Sigmoid colon (tissue), 7 donors: ENCODE measurements around the gene BBX. TPM values are rescaled to one million over a fixed set of nuclear protein-coding genes. Genes with fewer than 3 reads are reported as not detected.
A peak's percentile ranks its signal among the peaks of the same experiment; 100 is the strongest.

Experiments
- DNase-seq: peaks from one replicate; pipeline ENCODE4 v3.0.0-alpha.2; 2019
- H3K27ac ChIP-seq, 4 donors: fragments of 200-600 bp; sonication (generic); one replicate each; pipeline ENCODE4 v1.5.1; 2016 to 2019; ENCODE audit warnings: mild to moderate bottlenecking in 1 of 4
- H3K27me3 ChIP-seq, 3 donors: fragments of 200-600 bp; sonication (generic); one replicate each; pipeline ENCODE4 v1.5.1; 2019; ENCODE audit warnings: mild to moderate bottlenecking in 1 of 3
- H3K36me3 ChIP-seq, 4 donors: fragments of 200-600 bp; sonication (generic); one replicate each; pipeline ENCODE4 v1.5.1; 2016 to 2019
- H3K4me1 ChIP-seq, 4 donors: fragments of 200-600 bp; sonication (generic); one replicate each; pipeline ENCODE4 v1.5.1; 2017 to 2019
- H3K4me3 ChIP-seq, 4 donors: fragments of 200-600 bp; sonication (generic); one replicate each; pipeline ENCODE4 v1.5.1; 2017 to 2019; ENCODE audit warnings: mild to moderate bottlenecking in 2 of 4, moderate library complexity in 1 of 4
- H3K9me3 ChIP-seq, 4 donors: fragments of 200-600 bp in 3 of 4; sonication (generic) in 3 of 4; one replicate each; pipeline versions ENCODE4 v1.5.1 to v1.6.1; 2013 to 2019
- EP300 ChIP-seq, 4 donors: sonication (generic); formaldehyde crosslinking; IDR thresholded peaks; one replicate each; pipeline ENCODE4 v1.6.1; 2017; ENCODE audit warnings: antibody characterized with exemption in 4 of 4
- POLR2A ChIP-seq, 2 donors: fragments of 450-650 bp; IDR thresholded peaks; one replicate each; pipeline ENCODE4 v1.6.1; 2016; ENCODE audit warnings: antibody characterized with exemption in 2 of 2, mild to moderate bottlenecking in 2 of 2, moderate library complexity in 2 of 2
- POLR2AphosphoS5 ChIP-seq, 4 donors: sonication (generic); formaldehyde crosslinking; IDR thresholded peaks; one replicate each; pipeline ENCODE4 v1.6.1; 2017; ENCODE audit warnings: antibody characterized with exemption in 4 of 4
- WGBS, 2 donors: extraction: QIAGEN DNeasy Blood & Tissue Kit; methylation state at CpG; one replicate each; pipeline ENCODE4 v1.1.7; 2013; 5-methylcytosine and 5-hydroxymethylcytosine counted together
- intact Hi-C: fragments of 100-400 bp; cut with DNase I; formaldehyde crosslinking; loops from one replicate; pipeline ENCODE4 v1.15.1; 2023
- polyA plus RNA-seq, 3 donors: library from polyadenylated mRNA; stranded (reverse); fragments of 200-250 nt; gene quantifications; one replicate each; pipeline ENCODE4 v1.2.3, GENCODE V29; 2013
- total RNA-seq, 4 donors: library from RNA; depleted of rRNA; stranded (reverse); fragments of >200 nt; gene quantifications; one replicate each; pipeline ENCODE4 v1.1.0, GENCODE V29; 2016
- TF ChIP-seq, protein P1 (sequence below), 4 experiments: fragments of 450-650 bp in 3 of 4; fragments of 200-600 bp in 1 of 4; IDR thresholded peaks; one replicate each; pipeline ENCODE4 v1.5.1; 2016 to 2019; ENCODE audit warnings: antibody characterized with exemption in 4 of 4, mild to moderate bottlenecking in 3 of 4, moderate library complexity in 2 of 4
- donor health status: healthy with polysubstance abuse.
- donor health status: Bipolar disorder and iron deficiency.
- donor health status: healthy.

The BBX gene
- total and polyA plus RNA-seq, 7 donors = 3.0 to 93.3 (median 71.1) TPM

DNA sequence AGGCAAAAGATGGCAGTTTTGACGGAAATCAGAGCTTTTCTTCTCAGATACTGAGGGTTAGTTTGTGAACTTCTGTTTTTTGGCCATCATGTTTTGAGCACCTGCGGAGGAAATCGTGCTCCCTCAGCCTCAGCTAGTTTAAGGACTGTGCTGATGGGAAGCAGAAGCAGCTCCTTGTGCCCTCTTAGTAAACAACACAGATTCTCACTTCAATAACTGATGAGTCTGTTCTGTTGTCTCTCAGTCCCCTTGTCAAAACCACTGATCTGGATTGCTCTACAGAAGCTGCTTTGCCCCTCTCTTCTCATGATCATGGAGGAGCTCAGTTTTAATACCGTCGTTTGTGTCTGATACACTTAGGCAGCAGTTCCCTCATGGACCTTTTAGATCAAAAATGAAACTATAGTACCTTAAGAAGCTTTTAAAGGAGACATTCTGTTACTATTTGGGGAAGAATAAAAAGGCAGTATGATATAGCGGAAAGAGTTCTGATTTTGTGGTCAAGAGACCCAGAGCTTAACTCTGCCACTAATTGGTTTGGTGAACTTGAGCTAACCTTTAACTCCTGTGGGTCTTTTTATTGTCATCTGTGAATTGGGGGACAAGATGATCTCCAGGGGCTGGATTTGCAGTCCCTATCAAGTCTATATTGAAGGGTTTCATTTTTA lies 152.6 kb downstream of the BBX start:
- WGBS, 2 donors = 52 to 88% methylated on average over 6 of the region's 6 CpGs
- DNase-seq = no peak
- intact Hi-C loops = loop anchor here (5.0 to 10.0 kb wide), 5 partner anchors 67 to 438 kb away; no protein-coding TSS in a partner anchor
- no peaks in the 10 kb centered on the region for H3K36me3 ChIP-seq
- H3K27me3 ChIP-seq = no peaks in the 10 kb centered on the region
- TF ChIP-seq EP300 (IDR thresholded peaks at IDR 0.05) = no peak
- TF ChIP-seq POLR2A (IDR thresholded peaks at IDR 0.05) = no peak
- no peak for TF ChIP-seq POLR2AphosphoS5 (IDR thresholded peaks at IDR 0.05)
- TF ChIP-seq, protein P1, sequence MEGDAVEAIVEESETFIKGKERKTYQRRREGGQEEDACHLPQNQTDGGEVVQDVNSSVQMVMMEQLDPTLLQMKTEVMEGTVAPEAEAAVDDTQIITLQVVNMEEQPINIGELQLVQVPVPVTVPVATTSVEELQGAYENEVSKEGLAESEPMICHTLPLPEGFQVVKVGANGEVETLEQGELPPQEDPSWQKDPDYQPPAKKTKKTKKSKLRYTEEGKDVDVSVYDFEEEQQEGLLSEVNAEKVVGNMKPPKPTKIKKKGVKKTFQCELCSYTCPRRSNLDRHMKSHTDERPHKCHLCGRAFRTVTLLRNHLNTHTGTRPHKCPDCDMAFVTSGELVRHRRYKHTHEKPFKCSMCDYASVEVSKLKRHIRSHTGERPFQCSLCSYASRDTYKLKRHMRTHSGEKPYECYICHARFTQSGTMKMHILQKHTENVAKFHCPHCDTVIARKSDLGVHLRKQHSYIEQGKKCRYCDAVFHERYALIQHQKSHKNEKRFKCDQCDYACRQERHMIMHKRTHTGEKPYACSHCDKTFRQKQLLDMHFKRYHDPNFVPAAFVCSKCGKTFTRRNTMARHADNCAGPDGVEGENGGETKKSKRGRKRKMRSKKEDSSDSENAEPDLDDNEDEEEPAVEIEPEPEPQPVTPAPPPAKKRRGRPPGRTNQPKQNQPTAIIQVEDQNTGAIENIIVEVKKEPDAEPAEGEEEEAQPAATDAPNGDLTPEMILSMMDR (IDR thresholded peaks at IDR 0.05) = no peak
- peaks cover 0 to 43% (median 32%) of the 10 kb centered on the region in 4 donors for H3K4me1 ChIP-seq
- H3K9me3 ChIP-seq = no peaks in the 10 kb centered on the region
- peak overlapping the region in 3 of 4 donors; percentile 20 to 46 (median 31) for H3K27ac ChIP-seq
- no peak overlapping the region for H3K4me3 ChIP-seq

DNA sequence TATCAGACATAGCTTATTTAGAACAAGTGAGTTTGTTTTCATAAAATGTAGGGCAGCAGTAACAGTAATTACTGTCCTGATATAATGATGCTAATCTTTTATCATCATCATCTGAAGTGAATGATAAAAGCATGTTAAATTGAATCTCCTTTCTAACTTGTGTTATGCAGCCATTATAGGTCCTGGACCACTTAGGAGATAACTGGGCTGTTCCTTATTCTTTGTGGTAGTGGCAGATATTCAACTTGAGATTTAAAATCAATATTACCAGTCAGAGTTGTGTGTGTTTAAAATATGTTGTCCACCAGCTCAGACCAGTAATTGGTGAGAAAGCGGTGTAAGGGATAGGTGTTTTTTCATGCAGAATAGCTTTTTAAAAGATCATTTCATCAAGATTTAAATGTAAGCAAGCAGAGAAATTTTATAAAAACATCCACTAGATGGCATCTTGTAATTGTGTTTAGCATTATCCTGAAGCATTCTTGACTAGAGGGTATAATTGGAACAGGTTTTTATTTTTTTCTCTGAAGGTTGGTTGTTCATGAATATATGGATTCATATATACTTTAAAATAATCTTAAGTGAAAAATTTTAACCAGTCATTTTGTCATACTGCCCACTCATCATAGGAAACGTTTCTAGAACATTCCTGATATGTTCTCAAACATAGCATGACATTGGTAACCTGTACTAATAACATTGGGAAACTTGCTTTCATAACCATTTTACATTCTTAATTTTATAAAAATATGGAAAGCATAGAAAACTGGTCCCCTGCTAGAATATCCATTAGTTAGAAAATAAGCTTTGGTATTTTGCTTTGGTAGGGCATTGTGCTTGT lies 153.9 kb downstream of the BBX start:
- intact Hi-C loops = loop anchor here (5.0 to 10.0 kb wide), 5 partner anchors 66 to 439 kb away; no protein-coding TSS in a partner anchor
- H3K4me1 ChIP-seq = peaks cover 0 to 56% (median 36%) of the 10 kb centered on the region in 4 donors
- H3K27ac ChIP-seq = no peak overlapping the region
- TF ChIP-seq, protein P1 (IDR thresholded peaks at IDR 0.05) = peak in 3 of 4 experiments; percentile 28 to 54 (median 47)
- TF ChIP-seq EP300 (IDR thresholded peaks at IDR 0.05) (no peak), POLR2A (IDR thresholded peaks at IDR 0.05) (no peak), POLR2AphosphoS5 (IDR thresholded peaks at IDR 0.05) (no peak)
- no peaks in the 10 kb centered on the region for H3K36me3 ChIP-seq
- no peak overlapping the region for H3K4me3 ChIP-seq
- no peaks in the 10 kb centered on the region for H3K27me3 ChIP-seq
- 69 to 85% methylated on average over 2 of the region's 2 CpGs for WGBS, 2 donors
- DNase-seq = no peak
- no peaks in the 10 kb centered on the region for H3K9me3 ChIP-seq

DNA sequence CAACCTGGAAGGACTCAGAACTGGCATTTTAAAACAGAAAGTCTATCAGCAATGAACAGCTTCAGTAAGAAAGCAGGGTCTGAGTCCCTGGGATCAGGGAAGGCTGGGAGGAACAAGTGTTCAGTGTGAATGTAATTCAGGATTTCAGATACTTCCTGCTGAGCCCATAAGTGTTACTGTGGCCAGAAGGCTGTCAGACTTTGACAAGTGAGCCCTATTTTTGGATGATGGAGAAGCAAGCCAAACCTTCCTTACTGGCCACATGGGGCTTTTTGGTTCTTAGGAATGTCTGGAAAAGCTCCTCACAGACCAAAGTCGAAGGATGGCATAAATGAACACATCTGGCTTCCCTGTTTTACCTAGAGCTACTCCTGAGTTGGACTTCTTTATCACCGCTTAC lies 157.2 kb downstream of the BBX start:
- no peak for DNase-seq
- intact Hi-C loops = loop anchor here (5.0 to 10.0 kb wide), 5 partner anchors 62 to 443 kb away; no protein-coding TSS in a partner anchor
- TF ChIP-seq EP300 (IDR thresholded peaks at IDR 0.05) = no peak
- no peak for TF ChIP-seq POLR2AphosphoS5 (IDR thresholded peaks at IDR 0.05)
- no peak for TF ChIP-seq POLR2A (IDR thresholded peaks at IDR 0.05)
- TF ChIP-seq, protein P1 (IDR thresholded peaks at IDR 0.05) = no peak
- Histone ChIP-seq H3K36me3 (no peaks in the 10 kb centered on the region), H3K9me3 (no peaks in the 10 kb centered on the region), H3K27ac (no peak overlapping the region), H3K4me3 (no peak overlapping the region), H3K4me1 (peaks cover 0 to 62% (median 34%) of the 10 kb centered on the region in 4 donors), H3K27me3 (no peaks in the 10 kb centered on the region)
- 69 to 91% methylated on average over 2 of the region's 2 CpGs for WGBS, 2 donors

DNA sequence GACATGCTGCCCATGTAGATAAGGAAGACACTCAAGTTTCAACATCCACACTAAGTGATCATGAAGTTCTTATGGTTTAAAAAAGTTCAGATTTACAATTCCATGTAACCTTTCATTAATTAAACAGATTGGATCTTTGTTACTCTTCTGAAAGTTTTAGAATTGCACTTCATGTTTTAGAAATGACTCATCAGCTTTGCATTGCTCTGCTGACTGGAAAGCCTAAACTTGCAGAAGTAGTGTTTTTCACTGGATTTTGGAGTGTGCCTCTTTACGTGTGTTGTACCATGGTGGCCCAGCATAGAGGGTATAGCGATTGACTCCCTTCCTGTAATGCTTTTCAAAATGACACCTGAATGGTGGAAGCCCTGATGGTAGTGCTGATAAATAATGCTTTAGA lies 157.9 kb downstream of the BBX start:
- WGBS, 2 donors = 88% methylated on average over 2 of the region's 2 CpGs
- Histone ChIP-seq H3K9me3 (no peaks in the 10 kb centered on the region), H3K27ac (no peak overlapping the region), H3K4me1 (peaks cover 0 to 54% (median 26%) of the 10 kb centered on the region in 4 donors), H3K27me3 (no peaks in the 10 kb centered on the region), H3K4me3 (no peak overlapping the region), H3K36me3 (no peaks in the 10 kb centered on the region)
- TF ChIP-seq POLR2AphosphoS5 (IDR thresholded peaks at IDR 0.05) = no peak
- no peak for TF ChIP-seq POLR2A (IDR thresholded peaks at IDR 0.05)
- TF ChIP-seq EP300 (IDR thresholded peaks at IDR 0.05) = no peak
- TF ChIP-seq, protein P1 (IDR thresholded peaks at IDR 0.05) = no peak
- no peak for DNase-seq
- intact Hi-C loops = no loop called here
